ENCODE results near the gene WDR7.

Gene WDR7

DNA sequence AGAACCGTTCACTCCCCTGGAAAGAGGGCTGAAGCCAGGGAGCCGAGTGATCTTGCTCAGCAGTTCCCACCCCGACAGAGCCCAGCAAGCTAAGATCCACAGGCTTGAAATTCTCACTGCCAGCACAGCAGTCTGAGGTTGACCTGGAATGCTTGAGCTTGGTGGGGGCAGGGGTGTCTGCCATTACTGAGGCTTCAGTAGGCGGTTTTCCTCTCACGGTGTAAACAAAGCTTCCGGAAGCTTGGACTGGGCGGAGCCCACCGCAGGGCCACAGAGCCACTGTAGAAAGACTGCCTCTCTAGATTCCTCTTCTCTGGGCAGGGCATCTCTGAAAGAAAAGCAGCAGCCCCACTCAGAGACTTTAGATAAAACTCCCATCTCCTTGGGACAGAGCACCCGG is 180.8 kb downstream of the WDR7 start:
- no peaks in the 10 kb centered on the region for H3K27me3 ChIP-seq (ENCODE audit: low read depth, low read length)
- no peak overlapping the region for H3K27ac ChIP-seq (ENCODE audit: low read length)
- no peak for TF ChIP-seq EZH2phosphoT487 (IDR thresholded peaks at IDR 0.05; ENCODE audit: low read depth)
- TF ChIP-seq, protein P1, sequence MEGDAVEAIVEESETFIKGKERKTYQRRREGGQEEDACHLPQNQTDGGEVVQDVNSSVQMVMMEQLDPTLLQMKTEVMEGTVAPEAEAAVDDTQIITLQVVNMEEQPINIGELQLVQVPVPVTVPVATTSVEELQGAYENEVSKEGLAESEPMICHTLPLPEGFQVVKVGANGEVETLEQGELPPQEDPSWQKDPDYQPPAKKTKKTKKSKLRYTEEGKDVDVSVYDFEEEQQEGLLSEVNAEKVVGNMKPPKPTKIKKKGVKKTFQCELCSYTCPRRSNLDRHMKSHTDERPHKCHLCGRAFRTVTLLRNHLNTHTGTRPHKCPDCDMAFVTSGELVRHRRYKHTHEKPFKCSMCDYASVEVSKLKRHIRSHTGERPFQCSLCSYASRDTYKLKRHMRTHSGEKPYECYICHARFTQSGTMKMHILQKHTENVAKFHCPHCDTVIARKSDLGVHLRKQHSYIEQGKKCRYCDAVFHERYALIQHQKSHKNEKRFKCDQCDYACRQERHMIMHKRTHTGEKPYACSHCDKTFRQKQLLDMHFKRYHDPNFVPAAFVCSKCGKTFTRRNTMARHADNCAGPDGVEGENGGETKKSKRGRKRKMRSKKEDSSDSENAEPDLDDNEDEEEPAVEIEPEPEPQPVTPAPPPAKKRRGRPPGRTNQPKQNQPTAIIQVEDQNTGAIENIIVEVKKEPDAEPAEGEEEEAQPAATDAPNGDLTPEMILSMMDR (IDR thresholded peaks at IDR 0.05; ENCODE audit: low read depth, low read length) = no peak
- H3K9ac ChIP-seq (ENCODE audit: low read length) = no peak overlapping the region
- H3K4me2 ChIP-seq (ENCODE audit: low read length) = no peak overlapping the region
- no peak overlapping the region for H2AFZ ChIP-seq (ENCODE audit: low read depth, low read length)
- no peaks in the 10 kb centered on the region for H3K9me3 ChIP-seq (ENCODE audit: insufficient read depth, low read length)
- H3K36me3 ChIP-seq (replicated peaks; ENCODE audit: low read depth, low read length) = no peaks in the 10 kb centered on the region
- H3K79me2 ChIP-seq (ENCODE audit: low read length) = no peaks in the 10 kb centered on the region
- no peaks in the 10 kb centered on the region for H4K20me1 ChIP-seq (ENCODE audit: insufficient read depth, low read length)
- H3K4me3 ChIP-seq (ENCODE audit: low read length) = no peak overlapping the region
- no peaks in the 10 kb centered on the region for H3K4me1 ChIP-seq (ENCODE audit: low read length)

DNA sequence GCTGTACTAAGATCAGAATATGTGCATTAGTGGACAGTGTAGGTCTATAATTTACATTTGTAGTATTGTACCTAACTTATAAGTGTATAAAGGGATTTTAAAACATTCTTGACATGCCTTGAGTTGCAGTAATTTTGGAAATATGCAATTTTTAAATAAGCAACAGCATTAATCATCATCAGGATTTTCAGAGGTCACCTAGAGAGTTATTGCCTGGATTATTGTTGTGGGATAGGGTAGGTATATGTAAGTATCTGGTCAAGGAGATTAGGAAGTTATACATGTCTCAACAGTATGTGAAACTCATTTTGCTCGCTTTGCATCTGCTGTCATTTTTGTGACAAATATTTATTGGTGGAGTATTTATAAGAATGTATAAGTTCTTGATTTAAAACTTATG is 184.2 kb downstream of the WDR7 start:
- H3K9me3 ChIP-seq (ENCODE audit: insufficient read depth, low read length) = no peaks in the 10 kb centered on the region
- H3K9ac ChIP-seq (ENCODE audit: low read length) = no peak overlapping the region
- H4K20me1 ChIP-seq (ENCODE audit: insufficient read depth, low read length) = no peaks in the 10 kb centered on the region
- no peak overlapping the region for H3K4me2 ChIP-seq (ENCODE audit: low read length)
- TF ChIP-seq, protein P1 (IDR thresholded peaks at IDR 0.05; ENCODE audit: low read depth, low read length) = no peak
- TF ChIP-seq EZH2phosphoT487 (IDR thresholded peaks at IDR 0.05; ENCODE audit: low read depth) = no peak
- H3K36me3 ChIP-seq (replicated peaks; ENCODE audit: low read depth, low read length) = no peaks in the 10 kb centered on the region
- no peaks in the 10 kb centered on the region for H3K79me2 ChIP-seq (ENCODE audit: low read length)
- H3K27me3 ChIP-seq (ENCODE audit: low read depth, low read length) = no peaks in the 10 kb centered on the region
- H3K4me1 ChIP-seq (ENCODE audit: low read length) = no peaks in the 10 kb centered on the region
- no peak overlapping the region for H3K27ac ChIP-seq (ENCODE audit: low read length)
- no peak overlapping the region for H2AFZ ChIP-seq (ENCODE audit: low read depth, low read length)
- H3K4me3 ChIP-seq (ENCODE audit: low read length) = no peak overlapping the region

DNA sequence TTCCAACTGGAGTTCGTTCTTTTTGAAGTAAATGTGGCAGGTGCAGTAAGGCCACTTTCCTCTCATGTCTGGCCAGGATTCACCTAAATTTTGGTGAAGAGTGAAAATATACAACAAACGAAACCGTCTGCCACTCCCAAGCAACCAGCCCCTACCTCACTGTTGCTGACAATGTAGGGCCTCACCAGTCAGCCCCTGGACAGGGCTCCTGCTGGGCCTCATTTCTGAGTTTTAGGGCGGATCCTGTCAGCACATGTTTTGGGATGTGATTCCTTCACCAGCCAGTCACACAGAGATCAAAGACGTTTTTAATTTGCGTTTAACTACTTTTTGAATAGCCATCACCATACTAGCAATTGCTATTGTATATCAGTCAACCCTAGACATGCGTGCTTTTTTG is 185.0 kb downstream of the WDR7 start:
- H3K36me3 ChIP-seq (replicated peaks; ENCODE audit: low read depth, low read length) = no peaks in the 10 kb centered on the region
- no peak overlapping the region for H3K9ac ChIP-seq (ENCODE audit: low read length)
- H4K20me1 ChIP-seq (ENCODE audit: insufficient read depth, low read length) = no peaks in the 10 kb centered on the region
- no peaks in the 10 kb centered on the region for H3K27me3 ChIP-seq (ENCODE audit: low read depth, low read length)
- H3K79me2 ChIP-seq (ENCODE audit: low read length) = no peaks in the 10 kb centered on the region
- no peaks in the 10 kb centered on the region for H3K9me3 ChIP-seq (ENCODE audit: insufficient read depth, low read length)
- TF ChIP-seq, protein P1 (IDR thresholded peaks at IDR 0.05; ENCODE audit: low read depth, low read length) = no peak
- no peak for TF ChIP-seq EZH2phosphoT487 (IDR thresholded peaks at IDR 0.05; ENCODE audit: low read depth)
- no peak overlapping the region for H2AFZ ChIP-seq (ENCODE audit: low read depth, low read length)
- no peak overlapping the region for H3K4me3 ChIP-seq (ENCODE audit: low read length)
- H3K4me1 ChIP-seq (ENCODE audit: low read length) = no peaks in the 10 kb centered on the region
- no peak overlapping the region for H3K4me2 ChIP-seq (ENCODE audit: low read length)
- no peak overlapping the region for H3K27ac ChIP-seq (ENCODE audit: low read length)

DNA sequence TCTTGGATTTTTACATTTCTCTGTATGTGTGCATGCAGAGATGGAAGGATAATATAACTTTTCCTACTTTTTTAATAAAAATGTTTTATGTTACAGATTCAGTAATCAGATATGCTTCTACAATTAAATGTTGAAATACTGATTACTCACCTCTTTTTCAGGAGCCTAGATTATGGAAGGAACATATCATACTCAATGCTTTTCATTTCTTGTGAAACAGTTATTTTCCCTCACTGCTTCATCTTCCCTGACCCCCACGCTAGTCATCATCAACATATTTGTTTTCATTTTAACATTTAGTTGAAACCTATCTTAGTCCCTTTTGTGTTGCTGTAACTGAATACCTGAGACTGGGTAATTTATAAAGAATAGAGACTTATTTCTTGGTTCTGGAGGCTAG is 190.7 kb downstream of the WDR7 start:
- Histone ChIP-seq H3K79me2 (ENCODE audit: low read length) (no peaks in the 10 kb centered on the region), H3K4me1 (ENCODE audit: low read length) (no peaks in the 10 kb centered on the region), H3K27me3 (ENCODE audit: low read depth, low read length) (no peaks in the 10 kb centered on the region), H3K36me3 (replicated peaks; ENCODE audit: low read depth, low read length) (no peaks in the 10 kb centered on the region), H3K9ac (ENCODE audit: low read length) (no peak overlapping the region), H3K4me2 (ENCODE audit: low read length) (no peak overlapping the region), H3K4me3 (ENCODE audit: low read length) (no peak overlapping the region), H3K27ac (ENCODE audit: low read length) (no peak overlapping the region), H2AFZ (ENCODE audit: low read depth, low read length) (no peak overlapping the region), H3K9me3 (ENCODE audit: insufficient read depth, low read length) (no peaks in the 10 kb centered on the region), H4K20me1 (ENCODE audit: insufficient read depth, low read length) (no peaks in the 10 kb centered on the region)
- TF ChIP-seq, protein P1 (IDR thresholded peaks at IDR 0.05; ENCODE audit: low read depth, low read length) = no peak
- TF ChIP-seq EZH2phosphoT487 (IDR thresholded peaks at IDR 0.05; ENCODE audit: low read depth) = no peak

Data from OCI-LY3 (cell line).